HG03457 (cell line): ENCODE data around the gene RGS3.
"Not testable (repeated sequence)": the region's sequence is repeated elsewhere in the genome, so short reads cannot be mapped to it uniquely, and the experiment has no call there.

Source experiments
- ATAC-seq: cut with Tn5 transposase; IDR thresholded peaks from one replicate; pipeline ENCODE4 v1.9.1; 2021; ENCODE audit warnings: moderate number of reproducible peaks; ENCODE audit not compliant: unreplicated experiment

The RGS3 gene

GRCh38 chr9:113543296-113543981, 79.9 kb downstream of the RGS3 start:
- no peak for ATAC-seq

GRCh38 chr9:113543982-113544303, 80.4 kb downstream of the RGS3 start:
- ATAC-seq, result no peak

GRCh38 chr9:113545068-113545467, 81.5 kb downstream of the RGS3 start:
- no peak for ATAC-seq

GRCh38 chr9:113546566-113546965, 83.0 kb downstream of the RGS3 start:
- no peak for ATAC-seq

- ATAC-seq, result no peak
These were observed 84.0 kb downstream of the RGS3 start for GRCh38 chr9:113547501-113547900.

- no peak for ATAC-seq
These were observed 84.9 kb downstream of the RGS3 start for GRCh38 chr9:113548221-113549041.

GRCh38 chr9:113549892-113550291, 86.4 kb downstream of the RGS3 start:
- not testable (repeated sequence) for ATAC-seq

- ATAC-seq, result no peak
These were observed 93.5 kb downstream of the RGS3 start for GRCh38 chr9:113556877-113557593.

GRCh38 chr9:113558632-113559502, 95.3 kb downstream of the RGS3 start:
- no peak for ATAC-seq

- no peak for ATAC-seq
These were observed 96.6 kb downstream of the RGS3 start for GRCh38 chr9:113559834-113560800.

GRCh38 chr9:113562653-113563381, 99.3 kb downstream of the RGS3 start:
- ATAC-seq, result no peak

GRCh38 chr9:113563826-113564497, 100.4 kb downstream of the RGS3 start:
- no peak for ATAC-seq

- no peak for ATAC-seq
These were observed 101.1 kb downstream of the RGS3 start for GRCh38 chr9:113564498-113565237.

GRCh38 chr9:113566016-113566711, 102.6 kb downstream of the RGS3 start:
- no peak for ATAC-seq

- ATAC-seq, result no peak
These were observed 103.2 kb downstream of the RGS3 start for GRCh38 chr9:113566712-113567071.

GRCh38 chr9:113567361-113568080, 104.0 kb downstream of the RGS3 start:
- ATAC-seq, result no peak

- no peak for ATAC-seq
These were observed 104.5 kb downstream of the RGS3 start for GRCh38 chr9:113568081-113568435.
